Measurements from ENCODE around the gene ZNF783. TPM values are rescaled to one million over a fixed set of nuclear protein-coding genes. Genes with fewer than 3 reads are reported as not detected.

ZNF783 gene
- total and polyA plus RNA-seq, 10 donors = 7.7 to 24.8 (median 17.0) TPM

DNA sequence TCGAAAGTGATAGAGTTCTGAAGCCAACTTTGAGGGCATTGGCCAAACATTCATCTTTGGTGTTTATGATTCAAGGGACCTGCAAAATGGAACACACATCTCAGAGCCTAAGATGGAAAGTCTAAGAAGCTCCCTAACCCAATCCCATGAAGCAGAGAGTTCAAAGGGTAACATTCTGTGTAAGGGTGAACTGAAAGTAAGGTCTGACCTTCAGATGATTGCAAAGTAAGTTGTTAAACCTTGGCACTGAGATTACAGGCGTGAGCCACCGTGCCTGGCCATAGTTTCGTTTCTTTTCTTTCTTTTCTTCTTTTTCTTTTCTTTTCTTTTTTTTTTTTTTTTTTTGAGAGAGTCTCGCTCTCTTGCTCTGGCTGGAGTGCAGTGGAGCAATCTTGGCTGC is 20.3 kb upstream of the ZNF783 start:
- 81 to 96% (median 86%) methylated on average over 5 of the region's 5 CpGs for WGBS, 5 donors
- DNase-seq = no peak
- Histone ChIP-seq H3K36me3 (no peaks in the 10 kb centered on the region), H3K9me3 (peaks cover 0 to 8% (median 2%) of the 10 kb centered on the region in 8 donors), H3K27me3 (replicated peaks in 1 of 7) (peaks cover 0 to 3% (median 0%) of the 10 kb centered on the region in 7 donors), H3K27ac (no peak overlapping the region), H3K4me3 (no peak overlapping the region), H3K4me1 (peaks cover 4 to 59% (median 31%) of the 10 kb centered on the region in 6 donors)
- TF ChIP-seq POLR2A (IDR thresholded peaks at IDR 0.05) (no peak), POLR2AphosphoS5 (IDR thresholded peaks at IDR 0.05) (no peak)
- TF ChIP-seq, protein P1, sequence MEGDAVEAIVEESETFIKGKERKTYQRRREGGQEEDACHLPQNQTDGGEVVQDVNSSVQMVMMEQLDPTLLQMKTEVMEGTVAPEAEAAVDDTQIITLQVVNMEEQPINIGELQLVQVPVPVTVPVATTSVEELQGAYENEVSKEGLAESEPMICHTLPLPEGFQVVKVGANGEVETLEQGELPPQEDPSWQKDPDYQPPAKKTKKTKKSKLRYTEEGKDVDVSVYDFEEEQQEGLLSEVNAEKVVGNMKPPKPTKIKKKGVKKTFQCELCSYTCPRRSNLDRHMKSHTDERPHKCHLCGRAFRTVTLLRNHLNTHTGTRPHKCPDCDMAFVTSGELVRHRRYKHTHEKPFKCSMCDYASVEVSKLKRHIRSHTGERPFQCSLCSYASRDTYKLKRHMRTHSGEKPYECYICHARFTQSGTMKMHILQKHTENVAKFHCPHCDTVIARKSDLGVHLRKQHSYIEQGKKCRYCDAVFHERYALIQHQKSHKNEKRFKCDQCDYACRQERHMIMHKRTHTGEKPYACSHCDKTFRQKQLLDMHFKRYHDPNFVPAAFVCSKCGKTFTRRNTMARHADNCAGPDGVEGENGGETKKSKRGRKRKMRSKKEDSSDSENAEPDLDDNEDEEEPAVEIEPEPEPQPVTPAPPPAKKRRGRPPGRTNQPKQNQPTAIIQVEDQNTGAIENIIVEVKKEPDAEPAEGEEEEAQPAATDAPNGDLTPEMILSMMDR (IDR thresholded peaks at IDR 0.05 in 8 of 11, conservative IDR thresholded peaks at IDR 0.05 in 3 of 11) = no peak
- intact Hi-C loops (cut with DNase I; ENCODE audit: low total_unique reads) = no loop called here

DNA sequence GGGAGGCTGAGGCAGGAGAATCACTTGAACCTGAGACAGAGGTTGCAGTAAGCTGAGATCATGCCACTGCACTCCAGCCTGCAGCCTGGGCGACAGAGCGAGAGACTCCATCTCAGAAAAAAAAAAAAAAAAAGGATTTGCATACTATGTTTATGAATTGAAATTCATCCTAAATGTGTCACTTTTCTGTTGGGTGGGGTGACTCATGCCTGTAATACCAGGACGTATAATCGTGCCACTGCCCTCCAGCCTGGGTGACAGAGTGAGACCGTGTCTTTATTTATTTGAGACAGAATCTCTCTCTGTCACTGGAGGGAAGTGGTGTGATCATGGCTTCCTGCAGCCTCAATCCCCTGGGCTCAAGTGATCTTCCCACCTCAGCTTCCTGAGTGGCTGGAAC is 16.8 kb upstream of the ZNF783 start:
- Histone ChIP-seq H3K4me3 (no peak overlapping the region), H3K9me3 (peaks cover 0 to 8% (median 2%) of the 10 kb centered on the region in 8 donors), H3K36me3 (peaks cover 0 to 7% (median 2%) of the 10 kb centered on the region in 6 donors), H3K27me3 (replicated peaks in 1 of 7) (no peaks in the 10 kb centered on the region), H3K4me1 (peaks cover 4 to 49% (median 18%) of the 10 kb centered on the region in 6 donors), H3K27ac (no peak overlapping the region)
- DNase-seq = no peak
- intact Hi-C loops (cut with DNase I; ENCODE audit: low total_unique reads) = no loop called here
- WGBS, 5 donors = 51 to 59% (median 53%) methylated on average over 5 of the region's 5 CpGs
- TF ChIP-seq, protein P1 (IDR thresholded peaks at IDR 0.05 in 8 of 11, conservative IDR thresholded peaks at IDR 0.05 in 3 of 11) = no peak
- TF ChIP-seq POLR2A (IDR thresholded peaks at IDR 0.05) (no peak), POLR2AphosphoS5 (IDR thresholded peaks at IDR 0.05) (no peak)

DNA sequence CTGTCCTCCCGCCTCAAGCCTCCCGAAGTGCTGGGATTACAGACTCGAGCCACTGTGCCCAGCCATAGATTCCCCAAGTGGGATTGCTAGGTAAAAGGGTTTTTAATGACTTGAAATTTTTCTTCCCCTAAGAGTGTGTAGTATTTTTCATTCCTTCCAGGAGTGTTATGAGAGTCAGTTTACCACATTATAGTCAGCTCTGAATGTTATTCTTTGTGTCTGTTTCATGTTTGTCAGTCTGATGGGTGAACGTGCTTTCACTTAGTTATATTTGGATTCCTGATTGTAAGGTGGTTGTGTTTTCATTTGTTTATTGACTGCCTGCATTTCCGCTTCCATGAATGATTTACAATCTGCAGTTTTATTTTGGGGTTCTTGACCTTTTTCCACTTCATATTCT is 16.3 kb upstream of the ZNF783 start:
- Histone ChIP-seq H3K9me3 (peaks cover 0 to 8% (median 2%) of the 10 kb centered on the region in 8 donors), H3K27me3 (replicated peaks in 1 of 7) (no peaks in the 10 kb centered on the region), H3K36me3 (peaks cover 2 to 12% (median 7%) of the 10 kb centered on the region in 6 donors), H3K4me1 (peaks cover 0 to 44% (median 13%) of the 10 kb centered on the region in 6 donors), H3K4me3 (no peak overlapping the region), H3K27ac (no peak overlapping the region)
- no peak for DNase-seq
- intact Hi-C loops (cut with DNase I; ENCODE audit: low total_unique reads) = no loop called here
- TF ChIP-seq POLR2A (IDR thresholded peaks at IDR 0.05) = no peak
- TF ChIP-seq POLR2AphosphoS5 (IDR thresholded peaks at IDR 0.05) = no peak
- TF ChIP-seq, protein P1 (IDR thresholded peaks at IDR 0.05 in 8 of 11, conservative IDR thresholded peaks at IDR 0.05 in 3 of 11) = no peak
- 85 to 94% (median 89%) methylated on average over 5 of the region's 5 CpGs for WGBS, 5 donors

DNA sequence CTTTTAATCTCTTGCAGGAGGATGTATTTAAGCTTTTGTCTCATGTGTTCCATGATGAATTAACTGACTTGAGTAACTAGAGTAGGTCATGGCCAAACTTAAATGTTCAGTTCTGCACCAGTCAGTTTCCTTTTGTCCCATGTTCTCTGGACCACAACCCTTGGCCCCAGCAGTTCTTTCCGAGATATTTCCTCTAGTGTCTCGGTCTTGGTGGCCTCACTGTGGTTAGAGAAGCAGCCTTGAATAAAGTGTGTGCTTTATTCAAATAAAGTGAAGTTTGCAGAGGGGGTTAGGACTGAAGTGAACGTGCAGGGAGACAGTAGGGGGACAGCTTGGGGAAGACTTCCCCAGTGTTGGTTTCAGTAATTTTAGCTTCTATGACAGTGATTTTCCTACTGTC is 13.2 kb upstream of the ZNF783 start:
- TF ChIP-seq, protein P1 (IDR thresholded peaks at IDR 0.05 in 8 of 11, conservative IDR thresholded peaks at IDR 0.05 in 3 of 11) = no peak
- TF ChIP-seq POLR2A (IDR thresholded peaks at IDR 0.05) (no peak), POLR2AphosphoS5 (IDR thresholded peaks at IDR 0.05) (no peak)

More for the DNA sequence above, 13.2 kb upstream of the ZNF783 start:
- Histone ChIP-seq H3K9me3 (no peaks in the 10 kb centered on the region), H3K27ac (no peak overlapping the region), H3K27me3 (replicated peaks in 1 of 7) (no peaks in the 10 kb centered on the region), H3K4me1 (peaks cover 0 to 26% (median 4%) of the 10 kb centered on the region in 6 donors), H3K4me3 (no peak overlapping the region), H3K36me3 (peaks cover 2 to 42% (median 37%) of the 10 kb centered on the region in 6 donors)
- intact Hi-C loops (cut with DNase I; ENCODE audit: low total_unique reads) = no loop called here
- 43 to 50% (median 49%) methylated on average over 3 of the region's 3 CpGs for WGBS, 5 donors
- DNase-seq = no peak

Measured in spleen (tissue), 11 donors.